ENCODE measurements around the gene NUAK1.

Gene NUAK1

DNA sequence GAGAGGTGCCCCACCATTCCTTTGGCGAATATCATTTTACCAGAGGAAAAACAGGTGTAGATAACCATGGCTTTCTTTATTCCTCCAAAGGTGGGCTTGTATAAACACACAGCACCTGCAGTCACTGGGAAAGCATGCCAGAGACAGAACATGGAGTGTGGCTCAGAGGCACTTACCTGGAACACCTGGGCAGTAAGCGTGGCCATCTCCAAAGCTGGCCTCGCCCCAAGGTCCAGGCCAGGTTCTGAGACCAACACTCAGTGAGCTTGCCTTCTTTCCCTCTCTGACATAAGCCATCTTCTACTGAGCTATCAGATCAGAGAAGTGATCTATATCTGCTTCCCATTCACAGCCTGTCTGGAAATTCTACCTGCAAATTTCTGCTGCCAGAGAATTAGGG is 70.5 kb downstream of the NUAK1 start:
- TF ChIP-seq, protein P1, sequence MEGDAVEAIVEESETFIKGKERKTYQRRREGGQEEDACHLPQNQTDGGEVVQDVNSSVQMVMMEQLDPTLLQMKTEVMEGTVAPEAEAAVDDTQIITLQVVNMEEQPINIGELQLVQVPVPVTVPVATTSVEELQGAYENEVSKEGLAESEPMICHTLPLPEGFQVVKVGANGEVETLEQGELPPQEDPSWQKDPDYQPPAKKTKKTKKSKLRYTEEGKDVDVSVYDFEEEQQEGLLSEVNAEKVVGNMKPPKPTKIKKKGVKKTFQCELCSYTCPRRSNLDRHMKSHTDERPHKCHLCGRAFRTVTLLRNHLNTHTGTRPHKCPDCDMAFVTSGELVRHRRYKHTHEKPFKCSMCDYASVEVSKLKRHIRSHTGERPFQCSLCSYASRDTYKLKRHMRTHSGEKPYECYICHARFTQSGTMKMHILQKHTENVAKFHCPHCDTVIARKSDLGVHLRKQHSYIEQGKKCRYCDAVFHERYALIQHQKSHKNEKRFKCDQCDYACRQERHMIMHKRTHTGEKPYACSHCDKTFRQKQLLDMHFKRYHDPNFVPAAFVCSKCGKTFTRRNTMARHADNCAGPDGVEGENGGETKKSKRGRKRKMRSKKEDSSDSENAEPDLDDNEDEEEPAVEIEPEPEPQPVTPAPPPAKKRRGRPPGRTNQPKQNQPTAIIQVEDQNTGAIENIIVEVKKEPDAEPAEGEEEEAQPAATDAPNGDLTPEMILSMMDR (IDR thresholded peaks at IDR 0.05; ENCODE audit: low read depth, low read length), result no peak
- no peak overlapping the region for H3K4me3 ChIP-seq (ENCODE audit: low read depth, low read length)

DNA sequence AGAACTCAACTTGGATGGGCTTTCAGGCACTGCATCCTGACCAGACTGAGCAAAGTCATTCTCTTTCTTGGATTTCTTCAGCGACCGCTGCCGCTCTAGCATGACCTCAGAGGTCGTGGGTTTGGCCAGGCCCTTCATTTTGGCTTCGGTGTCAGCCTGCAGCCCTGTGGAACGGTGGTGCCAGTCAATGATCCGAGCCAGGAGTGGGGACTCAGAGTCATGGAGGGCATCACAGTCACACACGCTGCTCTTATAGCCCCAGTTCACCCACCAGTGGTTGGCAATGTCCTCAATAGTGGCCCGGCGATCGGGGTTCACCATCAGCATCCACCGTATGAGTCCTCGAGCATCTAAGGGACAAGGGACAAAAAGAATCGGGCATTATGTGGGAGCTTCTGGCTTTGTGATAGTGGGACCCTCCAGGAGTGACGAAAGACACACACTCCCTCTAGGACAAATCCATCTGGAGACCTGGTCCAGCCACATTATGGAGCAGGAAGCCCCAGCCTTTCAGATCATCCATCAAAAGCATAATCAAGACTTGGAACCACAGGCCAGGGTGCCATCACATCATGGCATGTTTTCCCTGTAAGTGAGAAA is 71.0 kb downstream of the NUAK1 start:
- no peak overlapping the region for H3K4me3 ChIP-seq (ENCODE audit: low read depth, low read length)
- TF ChIP-seq, protein P1 (IDR thresholded peaks at IDR 0.05; ENCODE audit: low read depth, low read length), result no peak

DNA sequence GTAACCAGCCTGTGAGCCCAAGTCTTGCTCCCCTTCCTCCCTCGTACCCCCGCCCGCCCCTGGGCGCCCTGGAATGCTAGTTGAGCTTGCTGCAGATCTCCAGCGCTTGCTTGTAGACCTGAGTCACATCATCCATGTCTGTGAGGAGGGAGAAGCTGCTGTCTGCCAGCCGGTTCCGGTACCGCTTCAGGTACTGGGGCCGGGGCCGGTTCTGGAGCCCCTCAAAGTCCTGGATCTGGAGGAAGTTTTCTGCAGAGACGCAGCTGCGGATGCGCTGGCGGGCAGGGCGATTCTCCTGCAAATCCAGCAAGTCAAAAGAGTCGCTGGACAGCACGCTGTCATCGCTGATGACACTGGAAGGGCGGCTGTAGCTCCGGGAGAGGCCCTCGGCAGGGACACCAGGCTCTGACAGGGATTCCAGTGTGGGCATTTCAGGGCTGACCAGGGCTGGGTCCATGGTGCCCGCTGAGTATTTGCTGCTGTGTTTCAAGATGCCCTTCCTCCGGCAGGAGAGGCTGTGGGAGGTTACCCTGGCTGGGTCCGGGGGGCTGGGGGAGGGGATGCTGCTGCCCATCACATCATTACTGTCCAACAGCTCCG is 71.9 kb downstream of the NUAK1 start:
- no peak overlapping the region for H3K4me3 ChIP-seq (ENCODE audit: low read depth, low read length)
- TF ChIP-seq, protein P1 (IDR thresholded peaks at IDR 0.05; ENCODE audit: low read depth, low read length), result no peak

DNA sequence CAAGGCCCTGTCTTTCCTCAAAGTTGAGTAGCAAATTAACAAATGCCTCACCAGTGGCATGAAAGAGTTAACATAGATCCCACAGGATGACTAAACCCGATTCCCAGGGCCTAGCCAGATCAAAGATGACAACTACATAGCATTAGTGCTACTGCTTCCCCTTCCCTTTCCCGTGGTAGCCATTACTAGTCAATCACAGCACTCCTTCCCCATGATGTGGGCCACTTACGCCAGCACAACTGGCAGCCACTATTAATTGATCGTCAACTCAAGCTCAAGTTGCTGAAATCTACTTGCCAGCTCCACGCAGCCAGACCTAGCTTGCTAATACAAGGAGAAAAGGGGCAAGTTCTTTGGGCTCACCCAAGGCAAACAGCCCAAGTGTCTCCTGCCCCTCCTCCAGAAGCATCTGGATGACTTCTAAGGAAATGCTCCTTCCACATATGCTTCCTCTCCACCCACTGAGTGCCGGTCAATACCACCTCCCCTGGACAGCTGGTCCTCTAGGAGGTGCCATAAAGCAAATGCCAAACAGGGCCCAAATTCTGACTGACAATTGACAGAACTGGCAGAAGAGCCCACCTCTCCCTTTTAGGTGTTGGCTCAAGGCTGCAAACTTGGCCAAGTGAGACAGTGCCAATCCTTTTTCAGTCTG is 72.6 kb downstream of the NUAK1 start:
- TF ChIP-seq, protein P1 (IDR thresholded peaks at IDR 0.05; ENCODE audit: low read depth, low read length), result no peak
- H3K4me3 ChIP-seq (ENCODE audit: low read depth, low read length), result no peak overlapping the region

DNA sequence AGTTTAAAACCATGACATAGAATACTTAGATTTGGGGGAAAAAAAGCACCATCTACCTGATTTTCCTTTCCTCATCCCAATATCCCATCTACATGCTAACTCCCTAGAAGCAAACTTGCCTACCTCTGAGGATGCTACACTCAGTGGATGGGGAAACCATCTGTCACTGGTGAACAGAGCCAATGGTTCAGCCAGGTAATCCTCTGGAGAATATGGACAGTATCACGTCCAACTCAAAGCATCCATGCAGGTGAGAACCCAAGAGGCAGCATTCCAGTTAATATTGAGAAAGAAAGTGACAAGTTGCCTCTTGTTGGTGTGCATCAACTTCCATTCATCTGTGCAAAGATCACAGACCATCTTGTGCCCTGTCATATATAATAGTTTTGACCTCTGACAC is 73.2 kb downstream of the NUAK1 start:
- TF ChIP-seq, protein P1 (IDR thresholded peaks at IDR 0.05; ENCODE audit: low read depth, low read length), result no peak
- H3K4me3 ChIP-seq (ENCODE audit: low read depth, low read length), result no peak overlapping the region

DNA sequence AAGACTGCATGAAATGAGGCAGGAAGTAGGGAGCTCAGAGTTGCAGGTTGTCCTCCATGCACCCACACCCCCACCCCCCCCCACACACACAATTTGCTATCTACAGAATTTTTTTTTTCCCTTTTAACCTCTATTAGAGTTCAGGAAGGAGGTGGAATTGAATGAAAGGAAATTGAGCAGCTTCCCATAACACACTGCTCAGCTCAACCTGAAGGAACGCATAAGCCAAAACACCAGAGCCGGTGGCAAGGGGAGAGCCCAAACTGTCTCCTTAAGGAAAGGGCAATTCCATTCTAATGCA is 74.1 kb downstream of the NUAK1 start:
- no peak overlapping the region for H3K4me3 ChIP-seq (ENCODE audit: low read depth, low read length)
- TF ChIP-seq, protein P1 (IDR thresholded peaks at IDR 0.05; ENCODE audit: low read depth, low read length), result no peak

Measured in WI38 (cell line).